K562 (cell line): ENCODE measurements around the gene TMEM132D. TPM values are rescaled to one million over a fixed set of nuclear protein-coding genes. Genes with fewer than 3 reads are reported as not detected.

Source experiments
- ATAC-seq: fragments of 200-7000 bp; cut with Tn5 transposase; 3 replicates; pipeline ENCODE4 v1.9.1; 2020; ENCODE audit warnings: moderate library complexity
- BruUV-seq: library from RNA; stranded (reverse); fragments of 400-500 nt; replicated peaks from 2 replicates; lab custom pipeline; 2021; lab: Mats Ljungman, UMichigan
- CTCF ChIA-PET: fragments of 300-600 bp; formaldehyde crosslinking; extraction: SDS; loops from one replicate; lab custom pipeline; 2021; ENCODE audit warnings: low intra/inter-chr PET ratio; lab: Yijun Ruan, JAX
- POLR2A ChIA-PET: fragments of 300-600, 350-650 bp; sonication (Branson Sonifier 250); formaldehyde crosslinking; extraction: SDS; loops from one replicate; lab custom pipeline; 2021; ENCODE audit warnings: antibody characterized with exemption, inconsistent platforms; lab: Yijun Ruan, JAX
- DNase-seq, 4 experiments: peaks; one replicate each; pipeline versions ENCODE4 v3.0.0 to v3.0.0-alpha.2; 2011 to 2018; ENCODE audit warnings: low spot score in 3 of 4, mixed read lengths in 3 of 4; ENCODE audit errors: extremely low read depth in 1 of 4
- FAIRE-seq: peaks from 2 replicates; lab custom pipeline; 2011; peaks lifted over from hg19 to GRCh38; lab: Jason Lieb, UNC
- H2AFZ ChIP-seq: 2 replicates; pipeline ENCODE4 v1.6.0; 2011; ENCODE audit warnings: low read depth, low read length, control low read depth, inconsistent platforms
- H3K27ac ChIP-seq: fragments of 200-600 bp; 3 replicates; pipeline ENCODE4 v1.8.0; 2011; ENCODE audit warnings: low read depth, mild to moderate bottlenecking, control low read depth, inconsistent platforms, low read length, moderate library complexity, mixed read lengths; ENCODE audit errors: extremely low read depth
- H3K27me3 ChIP-seq, 2 experiments: fragments of 300-600 bp in 1 of 2; 2 replicates in 1 of 2; 3 replicates in 1 of 2; pipeline versions ENCODE4 v1.6.0 to v1.8.0; 2011; ENCODE audit warnings: inconsistent platforms in 2 of 2, low read length in 2 of 2, mild to moderate bottlenecking in 1 of 2, mixed read lengths in 1 of 2, moderate library complexity in 1 of 2; ENCODE audit not compliant: control insufficient read depth in 2 of 2, insufficient read depth in 2 of 2
- H3K36me3 ChIP-seq: fragments of 300-600 bp; 3 replicates; pipeline ENCODE4 v1.8.0; 2011; ENCODE audit warnings: mild to moderate bottlenecking, low read length, inconsistent platforms; ENCODE audit not compliant: control insufficient read depth, insufficient read depth
- H3K4me1 ChIP-seq, 2 experiments: fragments of 200-600 bp in 1 of 2; replicated peaks in 1 of 2; 2 replicates in 1 of 2; 3 replicates in 1 of 2; pipeline versions ENCODE4 v1.5.1 to v1.8.0; 2011; ENCODE audit warnings: inconsistent platforms in 2 of 2, low read length in 2 of 2, mild to moderate bottlenecking in 1 of 2, mixed read lengths in 1 of 2, moderate library complexity in 1 of 2; ENCODE audit not compliant: control insufficient read depth in 2 of 2, insufficient read depth in 2 of 2
- H3K4me2 ChIP-seq: 2 replicates; pipeline ENCODE4 v1.6.1; 2011; ENCODE audit warnings: low read length, control low read depth, inconsistent platforms, mixed read lengths; ENCODE audit not compliant: insufficient read depth
- H3K4me3 ChIP-seq: fragments of 200-600 bp; sonication (generic), shearing (Covaris generic); 2 replicates; pipeline ENCODE4 v1.5.1; 2016; ENCODE audit warnings: control low read depth, inconsistent platforms
- H3K79me2 ChIP-seq: fragments of 200-600 bp; 3 replicates; pipeline ENCODE4 v1.8.0; 2011; ENCODE audit warnings: low read length, inconsistent platforms; ENCODE audit not compliant: control insufficient read depth, insufficient read depth
- H3K9ac ChIP-seq, 2 experiments: 2 replicates each; pipeline versions ENCODE4 v1.6.0 to v1.6.1; 2011; ENCODE audit warnings: low read depth in 2 of 2, low read length in 2 of 2, control low read depth in 1 of 2, inconsistent platforms in 1 of 2, mild to moderate bottlenecking in 1 of 2, mixed read lengths in 1 of 2; ENCODE audit not compliant: insufficient read depth in 1 of 2
- H3K9me1 ChIP-seq: one replicate; pipeline ENCODE4 v1.6.0; 2011; ENCODE audit warnings: inconsistent platforms, mild to moderate bottlenecking, low read length, moderate library complexity; ENCODE audit not compliant: control insufficient read depth, insufficient read depth
- H3K9me3 ChIP-seq: replicated peaks from 2 replicates; pipeline ENCODE4 v1.5.1; 2011; ENCODE audit warnings: low read depth, low read length, inconsistent platforms; ENCODE audit not compliant: control insufficient read depth, insufficient read depth
- H4K20me1 ChIP-seq: replicated peaks from 2 replicates; pipeline ENCODE4 v1.6.1; 2011; ENCODE audit warnings: low read length, inconsistent platforms, mixed read lengths; ENCODE audit not compliant: control insufficient read depth, insufficient read depth
- ETV1 ChIP-seq: fragments of 450-650 bp; conservative IDR thresholded peaks from 2 replicates; pipeline ENCODE4 v1.6.1; 2016; ENCODE audit warnings: missing genetic modification characterization, control low read depth, low read depth, missing compliant biosample characterization
- HES1 ChIP-seq: fragments of 450-650 bp; IDR thresholded peaks from 2 replicates; pipeline ENCODE4 v1.6.1; 2016; ENCODE audit warnings: low read depth, mild to moderate bottlenecking, moderate library complexity
- HMG20B ChIP-seq: fragments of 250-450 bp; sonication (Bioruptor Pico); IDR thresholded peaks from 2 replicates; pipeline ENCODE4 v1.5.0; 2021; ENCODE audit warnings: mild to moderate bottlenecking
- L3MBTL2 ChIP-seq: fragments of 450-650 bp; IDR thresholded peaks from 2 replicates; pipeline ENCODE4 v1.6.1; 2016; ENCODE audit warnings: mild to moderate bottlenecking, moderate library complexity
- NBN ChIP-seq: fragments of 450-650 bp; IDR thresholded peaks from 2 replicates; pipeline ENCODE4 v1.6.1; 2016; ENCODE audit warnings: low read depth, mild to moderate bottlenecking
- THRAP3 ChIP-seq: fragments of 450-650 bp; IDR thresholded peaks from 2 replicates; pipeline ENCODE4 v1.6.1; 2016; ENCODE audit warnings: mild to moderate bottlenecking, inconsistent platforms, borderline replicate concordance
- ZBTB1 ChIP-seq: sonication (generic); formaldehyde crosslinking; IDR thresholded peaks from 2 replicates; pipeline ENCODE4 v1.8.1; 2023; ENCODE audit warnings: missing genetic modification reagents, low read depth, mild to moderate bottlenecking, borderline replicate concordance
- WGBS: fragments of 100-300 bp; shearing (Covaris generic); methylation state at CpG from one replicate; pipeline ENCODE4 v1.1.6; 2016; ENCODE audit warnings: low coverage, mixed read lengths; ENCODE audit not compliant: insufficient coverage; ENCODE audit errors: missing lambda C conversion rate; 5-methylcytosine and 5-hydroxymethylcytosine counted together
- in situ Hi-C: fragments of 300-500 bp; cut with MboI; formaldehyde crosslinking; loops from 4 replicates; pipeline ENCODE4 v1.15.0; 2018; ENCODE audit warnings: inconsistent platforms, mixed read lengths
- intact Hi-C: fragments of 100-400 bp; cut with micrococcal nuclease; formaldehyde crosslinking; loops from 2 replicates; pipeline ENCODE4 v1.14.2; 2022
- polyA plus RNA-seq, 8 experiments: library from polyadenylated mRNA; depleted of rRNA in 4 of 8; stranded (reverse) in 5 of 8; unstranded in 3 of 8; fragments of >200 nt; fragmentation: Nextera tagmentation in 2 of 8; fragmentation: Illumina TruSeq in 1 of 8; extraction: Ambion mirVana in 2 of 8; extraction: Trizol in 1 of 8; gene quantifications; 2 replicates each; pipeline versions ENCODE4 v1.2.1 to v1.2.3, GENCODE V29; 2011 to 2014; ENCODE audit warnings: inconsistent platforms in 1 of 8, missing spikeins in 1 of 8
- total RNA-seq, 7 experiments: library from RNA; depleted of rRNA in 6 of 7; stranded (reverse); fragments of >200 nt in 6 of 7; fragmentation: Illumina TruSeq in 2 of 7; extraction: Trizol in 2 of 7; gene quantifications; 2 replicates each; pipeline versions ENCODE4 v1.2.1 to v1.2.3, GENCODE V29; 2011 to 2021; ENCODE audit warnings: low replicate concordance in 1 of 7

Gene TMEM132D
- total and polyA plus RNA-seq, 9 of the 15 experiments (the other 6 are each of a cell fraction or from before 2014, with no cell fraction given), result not detected

GRCh38 chr12:129379076-129379804 is 524.6 kb downstream of the TMEM132D start:
- H3K4me3 ChIP-seq, result no peak overlapping the region
- no TSS peak for BruUV-seq
- H3K9me1 ChIP-seq, result no peaks in the 10 kb centered on the region
- no peaks in the 10 kb centered on the region for H3K79me2 ChIP-seq
- no peaks in the 10 kb centered on the region for H4K20me1 ChIP-seq
- no peak overlapping the region for H3K4me2 ChIP-seq
- intact Hi-C loops (no loop called here), in situ Hi-C loops (no loop called here)
- H3K27me3 ChIP-seq, result peaks cover 0 to 7% of the 10 kb centered on the region in 2 experiments; a peak in 1 of 5 replicates
- no peaks in the 10 kb centered on the region for H3K4me1 ChIP-seq
- no peak for TF ChIP-seq HMG20B (CRISPR knock-in tag)
- no peak for TF ChIP-seq ZBTB1 (CRISPR knock-in tag)
- TF ChIP-seq NBN, result no peak
- no peak for TF ChIP-seq HES1
- no peak for TF ChIP-seq THRAP3
- TF ChIP-seq L3MBTL2, result no peak
- no peak for TF ChIP-seq ETV1
- no peaks in the 10 kb centered on the region for H3K36me3 ChIP-seq
- ATAC-seq (no peak), FAIRE-seq (no peak), DNase-seq (no peak)
- no peak overlapping the region for H3K9ac ChIP-seq
- 2% methylated on average over 6 of the region's 6 CpGs for WGBS
- no peaks in the 10 kb centered on the region for H3K9me3 ChIP-seq
- CTCF ChIA-PET, result no interaction called here
- POLR2A ChIA-PET, result interaction anchor here (0.6 kb wide), 1 partner anchor 527 kb away, joined by 3 read pairs; no protein-coding TSS in a partner anchor
- H2AFZ ChIP-seq, result no peak overlapping the region
- H3K27ac ChIP-seq, result no peak overlapping the region
